Cardiac fibroblast (primary cell): ENCODE data around the gene ZBED6.
"Not testable (repeated sequence)": the region's sequence is repeated elsewhere in the genome, so short reads cannot be mapped to it uniquely, and the experiment has no call there.

Source experiments
- DNase-seq, 2 donors: peaks; one replicate each; pipeline versions ENCODE4 v3.0.0 to v3.0.0-alpha.2; 2010; ENCODE audit warnings: low read depth in 2 of 2
- H3K4me3 ChIP-seq, 2 donors: replicated peaks in 1 of 2; 1 replicate in 1 of 2; 2 replicates in 1 of 2; pipeline ENCODE4 v1.5.1; 2011; ENCODE audit warnings: low read depth in 2 of 2, low read length in 2 of 2, mild to moderate bottlenecking in 2 of 2, moderate library complexity in 1 of 2
- TF ChIP-seq, protein P1 (sequence below): IDR thresholded peaks from one replicate; pipeline ENCODE4 v1.5.1; 2011; ENCODE audit warnings: low read depth, mild to moderate bottlenecking, low read length, inconsistent platforms

The ZBED6 gene

DNA sequence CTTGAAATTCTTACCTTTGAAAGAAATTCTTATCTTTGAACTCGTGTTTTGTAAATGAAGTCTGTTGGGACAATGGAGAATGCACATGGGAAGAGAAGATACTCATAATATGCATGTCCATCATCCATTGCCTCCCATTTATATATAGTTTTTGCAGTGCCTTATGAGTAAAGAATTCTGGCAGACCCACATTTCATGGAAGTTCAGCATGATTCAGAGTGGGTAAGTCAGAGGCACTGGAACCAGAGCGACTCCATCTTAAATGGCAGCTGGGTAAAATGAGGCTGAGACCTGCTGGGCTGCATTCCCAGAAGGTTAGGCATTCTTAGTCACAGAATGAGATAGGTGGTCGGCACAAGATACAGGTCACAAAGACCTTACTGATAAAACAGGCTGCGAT is 16.6 kb upstream of the ZBED6 start:
- TF ChIP-seq, protein P1, sequence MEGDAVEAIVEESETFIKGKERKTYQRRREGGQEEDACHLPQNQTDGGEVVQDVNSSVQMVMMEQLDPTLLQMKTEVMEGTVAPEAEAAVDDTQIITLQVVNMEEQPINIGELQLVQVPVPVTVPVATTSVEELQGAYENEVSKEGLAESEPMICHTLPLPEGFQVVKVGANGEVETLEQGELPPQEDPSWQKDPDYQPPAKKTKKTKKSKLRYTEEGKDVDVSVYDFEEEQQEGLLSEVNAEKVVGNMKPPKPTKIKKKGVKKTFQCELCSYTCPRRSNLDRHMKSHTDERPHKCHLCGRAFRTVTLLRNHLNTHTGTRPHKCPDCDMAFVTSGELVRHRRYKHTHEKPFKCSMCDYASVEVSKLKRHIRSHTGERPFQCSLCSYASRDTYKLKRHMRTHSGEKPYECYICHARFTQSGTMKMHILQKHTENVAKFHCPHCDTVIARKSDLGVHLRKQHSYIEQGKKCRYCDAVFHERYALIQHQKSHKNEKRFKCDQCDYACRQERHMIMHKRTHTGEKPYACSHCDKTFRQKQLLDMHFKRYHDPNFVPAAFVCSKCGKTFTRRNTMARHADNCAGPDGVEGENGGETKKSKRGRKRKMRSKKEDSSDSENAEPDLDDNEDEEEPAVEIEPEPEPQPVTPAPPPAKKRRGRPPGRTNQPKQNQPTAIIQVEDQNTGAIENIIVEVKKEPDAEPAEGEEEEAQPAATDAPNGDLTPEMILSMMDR = no peak
- H3K4me3 ChIP-seq = no peak overlapping the region
- DNase-seq = no peak

DNA sequence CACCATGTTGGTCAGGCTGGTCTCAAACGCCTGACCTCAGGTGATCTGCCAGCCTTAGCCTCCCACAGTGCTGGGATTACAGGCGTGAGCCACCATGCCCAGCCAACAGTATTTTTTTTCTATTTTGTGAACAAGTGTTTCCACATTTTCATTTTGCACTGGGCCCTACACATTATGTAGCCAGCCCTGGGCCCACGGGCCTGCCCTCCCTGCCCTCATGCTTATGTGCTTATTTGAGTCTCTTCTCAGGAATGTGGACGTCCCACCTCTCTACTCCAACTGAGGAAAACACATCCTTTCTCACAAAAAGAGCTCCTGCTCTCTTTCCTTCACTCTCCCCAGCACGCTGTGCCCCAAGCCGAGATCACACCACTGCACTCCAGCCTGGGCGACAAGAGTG is 13.5 kb upstream of the ZBED6 start:
- no peak overlapping the region for H3K4me3 ChIP-seq
- TF ChIP-seq, protein P1 = no peak
- no peak for DNase-seq

DNA sequence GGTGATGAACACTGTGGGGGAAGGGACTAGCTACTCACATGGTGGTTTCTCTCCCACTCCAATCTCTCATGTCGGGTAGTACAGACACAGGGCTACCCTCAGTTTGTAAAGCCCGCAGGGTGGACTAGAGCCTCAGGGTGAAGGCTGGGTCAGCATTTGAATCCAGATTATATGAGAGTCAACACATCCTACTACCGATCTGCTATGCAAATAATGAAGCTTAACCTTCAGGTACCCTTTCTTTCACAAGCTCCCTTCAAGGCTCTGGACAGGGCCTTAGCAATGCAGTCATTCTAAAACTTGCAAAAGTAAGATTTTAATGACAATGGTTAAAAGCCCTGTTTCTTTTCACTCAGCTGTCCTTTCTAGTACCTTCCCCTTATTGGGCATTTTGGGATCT is 5.5 kb upstream of the ZBED6 start:
- TF ChIP-seq, protein P1 = no peak
- no peak overlapping the region for H3K4me3 ChIP-seq
- DNase-seq = no peak

DNA sequence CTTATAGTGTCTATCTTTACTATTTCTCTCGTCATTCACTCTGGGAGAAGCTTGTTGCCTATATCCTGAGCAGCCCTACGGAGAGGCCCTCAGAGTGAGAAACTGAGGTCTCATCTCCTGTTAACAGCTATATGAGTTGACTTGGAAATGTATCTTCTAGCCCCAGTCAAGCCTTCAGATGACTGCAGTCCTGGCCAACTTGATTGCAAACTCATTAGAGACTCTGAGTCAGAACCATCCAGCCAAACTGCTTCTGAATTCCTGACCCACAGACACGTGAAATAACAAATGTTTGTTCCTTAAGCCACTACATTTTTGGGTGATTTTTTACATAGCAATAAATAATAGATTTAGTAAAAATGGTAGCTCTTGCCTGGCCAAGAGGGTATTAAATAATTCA is 3.9 kb upstream of the ZBED6 start:
- TF ChIP-seq, protein P1 = no peak
- no peak overlapping the region for H3K4me3 ChIP-seq
- DNase-seq = peak in 1 of 2 donors; percentile 32

DNA sequence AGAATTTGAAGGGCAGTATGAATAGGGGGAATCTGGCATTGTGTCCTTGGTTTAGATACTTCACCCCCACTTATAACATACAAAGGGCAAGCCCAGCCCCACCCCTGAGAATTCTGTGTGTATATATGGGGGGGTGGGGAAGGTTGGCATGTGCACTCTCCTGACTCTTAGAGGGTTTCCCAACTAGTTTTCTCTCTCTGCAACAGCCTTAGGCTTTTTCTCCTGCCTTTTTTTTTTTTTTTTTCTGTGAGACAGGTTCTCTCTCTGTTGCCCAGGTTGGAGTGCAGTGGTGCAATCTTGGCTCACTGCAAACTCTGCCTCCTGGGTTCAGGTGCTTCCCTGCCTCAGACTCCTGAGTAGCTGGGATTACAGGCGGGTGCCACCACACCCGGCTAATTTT is 2.9 kb upstream of the ZBED6 start:
- H3K4me3 ChIP-seq = no peak overlapping the region

DNA sequence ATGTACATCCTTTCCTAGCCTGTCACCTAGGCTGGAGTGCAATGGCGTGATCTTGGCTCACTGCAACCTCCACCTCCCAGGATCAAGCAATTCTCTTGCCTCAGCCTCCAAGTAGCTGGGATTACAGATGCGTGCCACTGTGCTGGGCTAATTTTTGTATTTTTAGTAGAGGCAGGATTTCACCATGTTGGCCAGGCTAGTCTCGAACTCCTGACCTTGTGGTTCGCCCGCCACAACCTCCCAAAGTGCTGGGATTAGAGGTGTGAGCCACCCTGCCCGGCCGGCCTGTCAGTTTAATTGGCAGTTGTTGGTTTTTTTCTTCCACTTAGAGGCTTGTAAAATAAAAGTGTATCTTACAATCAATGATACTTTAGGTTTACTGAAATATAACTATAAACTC is 1.9 kb upstream of the ZBED6 start:
- H3K4me3 ChIP-seq, DNase-seq: not testable (repeated sequence)

More for the DNA sequence above, 2.9 kb upstream of the ZBED6 start:
- TF ChIP-seq, protein P1 = no peak
- no peak for DNase-seq

DNA sequence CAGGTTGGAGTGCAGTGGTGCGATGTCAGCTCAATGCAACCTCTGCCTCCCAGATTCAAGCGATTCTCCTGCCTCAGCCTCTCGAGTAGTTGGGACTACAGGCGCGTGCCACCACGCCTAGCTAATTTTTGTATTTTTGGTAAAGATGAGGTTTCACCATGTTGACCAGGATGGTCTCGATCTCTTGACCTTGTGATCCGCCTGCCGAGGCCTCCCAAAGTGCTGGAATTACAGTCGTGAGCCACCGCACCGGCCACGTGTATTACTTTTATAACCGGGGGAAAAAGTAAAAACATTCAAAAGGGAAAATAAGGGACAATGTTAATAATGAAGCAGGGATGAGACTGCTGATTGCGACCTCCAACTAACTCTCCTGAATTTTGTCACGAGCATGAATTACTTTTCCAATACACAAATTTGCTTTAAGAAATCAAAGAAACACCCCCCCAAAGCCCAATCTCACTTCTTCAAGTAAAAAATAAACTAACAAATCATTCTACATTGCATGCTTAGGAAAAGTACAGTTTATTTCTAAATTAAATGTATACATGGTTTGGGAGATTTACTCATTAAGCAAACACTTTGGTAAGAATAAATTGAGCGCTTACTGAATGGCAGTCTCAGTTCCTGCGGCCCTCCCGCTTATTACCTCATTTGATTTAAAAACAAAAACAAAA is 521 bp upstream of the ZBED6 start:
- peak overlapping the region; percentile 21 to 78 for H3K4me3 ChIP-seq
- DNase-seq = no peak
- TF ChIP-seq, protein P1 = no peak
